Kidney capillary endothelial cell (primary cell): ENCODE results near the gene SKOR2.
A peak's percentile ranks its signal among the peaks of the same experiment; 100 is the strongest.
"Not testable (repeated sequence)": the region's sequence is repeated elsewhere in the genome, so short reads cannot be mapped to it uniquely, and the experiment has no call there.

Experiments
- DNase-seq: peaks from one replicate; pipeline ENCODE4 v3.0.0-alpha.2; 2018; ENCODE audit warnings: low spot score

SKOR2 gene

DNA sequence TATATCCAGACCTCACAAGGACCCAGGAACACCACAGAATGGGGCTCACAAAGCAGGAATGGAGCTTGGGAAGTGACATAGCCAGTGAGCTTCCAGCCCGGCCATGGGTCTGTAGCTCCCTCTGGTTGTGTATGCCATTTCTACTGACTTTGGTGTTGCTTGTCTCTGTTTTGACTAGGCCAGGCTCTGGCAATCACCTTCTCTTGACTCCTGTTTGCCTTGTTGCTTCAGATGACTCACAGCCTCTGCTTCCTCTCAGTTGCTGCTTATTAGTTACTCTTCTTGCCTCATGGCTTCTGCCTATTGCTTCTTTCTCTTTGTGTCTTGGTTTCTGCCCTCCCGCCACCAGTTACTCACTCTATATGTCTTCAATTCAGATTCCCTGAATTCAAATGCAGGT is 59.5 kb downstream of the SKOR2 start:
- DNase-seq, result peak; percentile 44

DNA sequence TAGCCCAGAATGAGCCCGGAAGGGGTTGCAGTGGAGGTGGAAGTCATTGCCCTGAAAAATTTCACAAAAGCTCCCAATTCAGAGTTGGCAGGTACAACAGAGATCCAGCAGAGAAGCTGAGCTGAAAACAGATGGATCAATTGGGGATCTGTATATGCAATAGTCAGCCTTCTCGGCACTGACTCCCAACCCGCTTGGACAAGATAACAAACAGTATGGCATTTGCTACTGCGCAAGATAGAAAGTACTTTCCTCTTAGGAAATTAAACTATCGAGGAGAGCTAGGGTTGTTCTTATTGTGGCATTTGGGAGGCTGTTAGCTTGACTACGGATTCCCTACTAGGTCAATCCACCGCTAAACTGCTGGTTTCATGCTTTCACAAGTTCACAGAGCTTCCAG is 63.7 kb downstream of the SKOR2 start:
- DNase-seq, result no peak

DNA sequence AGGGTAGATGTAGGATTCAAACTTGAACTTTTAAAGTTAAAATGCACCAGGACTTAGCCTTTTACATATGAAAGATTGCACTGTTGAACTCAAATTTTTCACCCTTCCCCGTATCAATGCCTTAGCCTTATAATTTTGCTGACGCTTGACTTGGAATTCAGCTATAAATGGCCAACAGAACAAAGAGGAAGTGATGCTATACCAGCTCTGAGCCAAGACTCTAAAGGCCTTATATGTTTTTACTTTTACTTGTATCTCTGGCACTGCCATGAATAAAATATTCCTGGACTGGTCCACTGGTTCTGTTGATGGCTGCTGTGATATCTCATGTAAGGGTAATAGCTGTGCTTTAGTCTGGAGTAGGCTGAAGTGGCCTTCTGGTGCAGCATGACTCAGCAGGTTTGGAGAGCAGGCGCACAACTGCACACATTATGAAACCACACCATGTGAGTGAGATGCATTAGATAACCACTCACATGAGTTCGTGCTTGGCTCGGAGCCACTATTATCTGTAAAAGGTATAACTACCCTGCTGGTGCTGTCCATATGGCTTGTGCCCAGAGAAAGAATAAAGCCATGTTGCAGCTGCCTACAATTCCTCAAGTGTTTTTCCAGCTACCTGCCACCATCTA is 66.9 kb downstream of the SKOR2 start:
- DNase-seq, result no peak

DNA sequence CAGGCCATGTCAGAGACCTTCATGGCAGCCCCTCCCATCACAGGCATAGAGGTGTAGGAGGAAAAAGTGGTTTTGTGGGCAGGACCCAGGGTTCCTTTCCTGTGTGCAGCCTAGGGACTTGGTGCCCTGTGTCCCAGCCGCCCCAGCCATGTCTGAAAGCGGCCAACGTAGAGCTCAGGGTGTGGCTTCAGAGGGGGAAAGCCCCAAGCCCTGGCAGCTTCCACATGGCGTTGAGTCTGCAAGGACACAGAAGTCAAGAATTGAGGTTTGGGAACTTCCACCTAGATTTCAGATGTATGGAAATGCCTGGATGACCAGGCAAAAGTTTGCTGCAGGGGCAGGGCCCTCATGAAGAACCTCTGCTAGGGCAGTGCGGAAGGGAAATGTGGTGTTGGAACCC is 69.3 kb downstream of the SKOR2 start:
- DNase-seq, result not testable (repeated sequence)

DNA sequence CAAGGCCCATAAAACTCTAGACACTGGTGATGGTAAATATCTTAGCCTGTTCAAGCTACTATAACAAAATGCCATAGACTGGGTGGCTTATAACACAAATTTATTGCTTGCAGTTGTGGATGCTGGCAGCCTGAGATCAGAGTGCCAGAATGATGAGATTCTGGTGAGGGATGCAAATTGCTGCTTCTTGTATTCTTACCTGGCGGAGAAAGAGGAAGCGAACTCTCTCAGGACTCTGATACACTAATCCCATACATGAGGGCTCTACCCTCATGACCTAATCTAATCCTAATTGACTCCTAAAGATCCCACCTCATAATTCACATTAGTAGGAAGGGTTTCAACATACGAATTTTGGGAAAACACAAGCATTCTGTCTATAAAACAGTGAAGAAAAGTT is 70.7 kb downstream of the SKOR2 start:
- no peak for DNase-seq

DNA sequence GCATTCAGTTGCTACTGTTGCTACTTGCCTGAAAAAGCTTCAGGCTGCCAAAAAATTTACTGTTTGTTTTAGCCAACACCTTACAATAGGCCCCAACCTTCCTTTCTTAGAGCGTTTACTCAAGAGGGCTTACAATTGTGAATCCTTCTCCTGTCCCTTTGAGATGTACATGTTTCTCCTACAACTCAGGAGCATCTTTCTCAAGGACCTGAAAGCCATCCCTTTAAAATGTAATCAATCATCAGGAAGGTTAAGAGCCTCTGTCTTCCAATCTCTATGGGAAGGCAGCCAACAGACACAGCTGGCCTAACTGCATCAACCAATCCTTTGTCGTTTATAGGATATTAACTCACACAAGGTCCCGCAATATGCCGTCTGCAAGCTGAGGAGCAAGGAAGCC is 71.9 kb downstream of the SKOR2 start:
- no peak for DNase-seq

DNA sequence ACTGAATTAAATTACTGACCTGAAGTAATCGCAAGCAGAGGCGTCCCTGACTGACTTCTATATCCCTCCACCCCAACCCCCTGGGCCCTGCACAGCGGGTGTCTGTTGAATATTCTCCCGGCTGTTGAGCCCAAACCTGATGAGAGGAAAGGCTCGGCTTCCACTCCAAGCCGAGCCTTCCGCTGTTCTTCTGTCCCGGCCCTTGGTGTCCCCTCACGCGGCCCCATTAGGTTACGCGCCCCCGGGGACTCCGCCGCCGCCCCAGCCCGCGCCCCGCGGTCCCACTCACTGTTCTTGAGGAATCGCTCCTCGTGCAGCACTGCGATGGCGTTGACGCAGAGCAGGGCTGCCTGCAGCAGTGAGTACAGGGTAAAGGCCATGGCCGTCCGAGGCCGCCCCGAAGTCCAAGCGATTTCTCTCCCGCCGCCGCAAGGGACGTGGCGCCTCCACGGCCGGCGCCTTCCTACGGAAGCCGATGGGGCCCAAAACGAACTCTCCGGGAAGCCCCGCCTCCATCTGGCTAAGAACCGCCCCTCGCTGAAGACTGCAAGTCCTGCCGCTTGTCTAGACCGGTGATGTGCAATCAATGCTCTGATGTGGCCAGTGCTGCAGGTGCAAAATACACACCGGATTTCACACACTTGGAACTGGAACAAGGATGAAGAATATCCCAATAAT is 75.4 kb downstream of the SKOR2 start, which contains the start of gene IER3IP1:
TSS of gene IER3IP1 (minus strand) at position 467 of the 678 bp plus-strand sequence. CDS start at position 380, 87 bp downstream.
- peak; percentile 78 for DNase-seq

DNA sequence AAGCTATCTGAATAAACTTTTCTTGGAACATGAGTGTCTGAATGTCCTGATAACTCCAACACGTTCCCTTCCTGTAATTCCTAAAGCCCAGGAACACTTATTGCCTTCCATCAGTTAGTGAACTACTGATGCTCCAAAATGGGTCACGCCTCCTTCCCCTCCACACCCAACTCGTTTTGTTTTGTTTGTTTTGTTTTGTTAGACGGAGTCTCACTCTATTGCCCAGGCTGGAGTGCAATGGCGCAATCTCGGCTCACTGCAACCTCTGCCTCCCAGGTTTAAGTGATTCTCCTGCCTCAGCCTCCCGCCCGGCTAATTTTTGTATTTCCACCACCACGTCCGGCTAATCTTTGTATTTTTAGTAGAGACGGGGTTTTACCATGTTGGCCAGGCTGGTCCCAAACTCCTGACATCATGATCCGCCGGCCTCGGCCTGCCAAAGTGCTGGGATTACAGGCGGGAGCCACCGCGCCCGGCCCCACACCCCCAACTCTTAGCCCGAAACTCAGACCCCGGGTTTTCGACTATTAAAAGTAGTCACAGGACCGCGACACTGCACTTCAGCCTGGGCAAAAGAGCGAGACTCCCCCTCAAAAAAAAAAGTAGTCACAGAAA is 76.1 kb downstream of the SKOR2 start:
- DNase-seq, result peak; percentile 9

DNA sequence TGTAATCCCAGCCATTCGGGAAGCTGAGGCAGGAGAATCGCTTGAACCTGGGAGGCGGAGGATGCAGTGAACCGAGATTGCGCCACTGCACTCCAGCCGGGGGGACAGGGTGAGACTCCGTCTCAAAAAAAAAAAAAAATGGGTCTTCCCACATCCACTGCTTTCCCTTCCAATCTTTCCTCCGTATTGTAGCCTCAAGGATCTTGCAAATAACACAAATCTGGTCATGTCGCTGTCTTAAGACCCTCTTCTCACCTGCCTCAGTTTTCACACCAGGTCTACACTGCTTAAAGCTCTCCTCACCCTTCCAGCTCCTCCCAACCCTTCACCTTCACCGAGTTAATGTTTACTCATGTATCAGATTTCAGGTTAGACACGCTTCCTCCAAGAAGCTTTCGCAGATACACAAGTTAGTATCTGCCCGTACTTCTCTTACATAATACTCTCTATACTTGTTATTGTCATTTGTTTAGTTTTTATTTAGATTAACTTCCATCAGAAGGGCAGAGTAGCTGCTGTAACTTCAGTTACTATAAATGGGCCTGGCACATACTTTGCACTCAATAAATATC is 76.8 kb downstream of the SKOR2 start:
- no peak for DNase-seq

DNA sequence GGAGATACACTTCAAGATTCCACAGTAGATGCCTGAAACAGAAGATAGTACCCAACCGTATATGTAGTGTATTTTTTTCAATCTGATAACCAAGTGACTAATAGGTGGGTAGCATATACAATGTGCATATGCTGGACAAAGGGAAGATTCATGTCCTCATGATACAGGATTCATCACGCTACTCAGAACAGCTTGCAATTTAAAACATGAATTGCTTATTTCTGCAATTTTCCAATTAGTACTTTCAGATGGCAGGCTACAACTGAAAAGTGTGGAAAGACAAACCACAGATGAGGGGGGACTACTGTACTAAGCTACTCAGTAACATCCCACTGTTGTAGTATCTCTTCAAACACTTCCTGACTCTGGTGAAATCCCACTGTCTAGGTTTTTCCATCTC is 79.0 kb downstream of the SKOR2 start:
- DNase-seq, result no peak

DNA sequence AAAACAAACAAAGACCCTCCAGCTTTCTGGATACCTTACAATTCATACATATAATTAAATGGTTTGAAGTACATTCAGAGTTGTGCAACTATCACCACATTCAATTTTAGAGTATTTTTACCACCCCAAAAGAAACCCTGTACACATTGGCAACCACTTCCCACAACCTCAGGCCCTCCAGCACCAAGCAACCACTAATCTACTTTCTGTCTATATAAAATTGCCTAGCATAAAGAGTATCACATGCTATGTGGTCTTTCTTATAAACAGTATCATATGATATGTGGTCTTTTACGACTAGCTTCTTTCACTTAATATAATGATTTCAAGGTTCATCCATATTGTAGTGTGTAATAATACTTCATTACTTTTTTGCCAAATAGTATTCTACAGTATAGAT is 82.5 kb downstream of the SKOR2 start:
- DNase-seq, result no peak

DNA sequence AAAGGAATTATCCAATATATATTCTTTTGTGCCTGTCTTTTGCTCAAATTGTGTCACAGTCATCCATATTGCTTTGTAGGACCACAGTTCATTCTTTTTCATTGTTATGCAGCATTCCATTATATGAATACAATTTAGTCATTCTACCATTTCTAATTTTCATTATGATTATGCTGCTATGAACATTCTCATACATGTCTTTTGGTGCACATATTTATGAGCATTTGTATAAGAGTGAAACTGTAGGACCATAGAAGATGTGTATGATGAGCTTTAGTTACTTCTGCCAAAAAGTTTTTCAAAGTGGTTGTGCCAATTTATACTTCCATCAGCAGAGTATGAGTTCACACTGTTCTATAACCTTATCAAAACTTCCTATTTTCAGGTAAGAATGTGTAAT is 83.0 kb downstream of the SKOR2 start:
- no peak for DNase-seq

DNA sequence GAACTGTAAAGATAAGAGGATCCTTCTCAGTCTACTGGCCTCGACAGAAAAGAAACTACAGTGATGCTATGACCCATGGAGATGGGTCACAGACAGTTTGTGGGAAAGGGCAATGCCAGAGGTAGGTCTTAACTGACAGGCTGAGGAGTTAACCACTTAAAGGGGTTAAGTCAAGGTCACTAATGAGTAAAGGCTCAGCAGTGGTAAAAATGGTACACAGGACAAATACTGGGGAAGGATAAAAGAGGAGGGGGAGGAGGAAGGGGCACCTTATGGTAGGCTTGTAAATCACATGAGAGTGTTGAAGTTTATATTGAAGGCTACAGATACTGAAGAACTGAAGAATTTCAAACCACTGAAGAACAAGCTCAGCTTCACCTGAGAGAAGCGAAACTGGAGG is 85.2 kb downstream of the SKOR2 start:
- no peak for DNase-seq

DNA sequence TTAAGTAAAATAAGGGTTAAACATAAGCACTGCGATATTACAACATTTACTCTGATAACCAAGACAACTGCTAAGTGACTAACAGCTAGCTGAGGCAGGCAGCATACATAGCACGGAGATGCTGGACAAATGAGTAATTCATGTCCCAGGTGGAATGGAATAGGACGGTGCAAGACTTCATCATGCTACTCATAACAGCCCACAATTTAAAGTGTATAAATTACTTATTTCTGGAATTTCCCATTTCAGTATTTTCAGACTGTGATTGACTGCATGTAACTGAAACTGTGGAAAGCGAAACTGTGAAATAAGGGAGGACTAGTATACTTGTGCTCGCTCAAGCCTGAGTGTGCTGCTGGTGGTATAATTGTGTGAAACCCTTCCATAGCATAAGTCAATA is 88.2 kb downstream of the SKOR2 start:
- no peak for DNase-seq

DNA sequence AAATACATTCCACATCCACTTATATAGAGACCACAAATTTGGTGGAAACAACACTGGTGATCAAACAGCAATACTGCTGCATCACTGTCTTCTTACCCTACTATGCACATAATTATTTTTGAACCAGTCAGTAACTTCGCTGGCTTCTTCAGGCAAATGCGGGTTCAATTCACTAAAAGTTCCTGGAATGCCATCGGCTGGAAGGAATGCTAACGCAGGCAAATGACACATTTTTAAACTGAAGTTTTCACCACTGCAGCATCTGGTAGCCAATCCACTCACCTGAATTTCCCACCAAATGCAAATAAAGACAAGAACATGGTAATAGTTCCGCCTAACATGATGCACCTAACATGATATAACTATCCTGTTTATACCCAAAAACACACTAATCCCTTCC is 91.2 kb downstream of the SKOR2 start:
- DNase-seq, result no peak

DNA sequence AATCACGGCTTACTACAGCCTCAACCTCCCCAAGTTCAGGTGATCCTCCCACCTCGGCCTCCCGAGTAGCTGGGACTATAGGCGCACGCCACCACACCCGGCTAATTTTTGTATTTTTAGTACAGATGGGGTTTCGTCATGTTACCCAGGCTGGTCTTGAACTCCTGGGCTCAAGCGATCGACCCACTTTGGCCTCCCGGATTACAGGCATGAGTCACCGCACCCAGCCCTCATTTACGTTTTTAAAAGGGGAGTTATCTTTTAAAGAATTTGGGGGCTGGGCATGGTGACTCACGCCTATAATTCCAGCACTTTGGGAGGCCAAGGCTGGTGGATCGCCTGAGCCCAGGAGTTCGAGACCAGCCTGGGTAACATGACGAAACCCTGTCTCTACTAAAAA is 93.1 kb downstream of the SKOR2 start:
- DNase-seq, result not testable (repeated sequence)
